NCI-H69 (cell line): Measurements from ENCODE around the gene INPP4A.
"Not testable (repeated sequence)": the region's sequence is repeated elsewhere in the genome, so short reads cannot be mapped to it uniquely, and the experiment has no call there.

ENCODE experiments used
- DNase-seq: peaks from one replicate; lab custom pipeline; 2025; lab: John Stamatoyannopoulos, UW

INPP4A gene

GRCh38 chr2:98586551-98587140 is 142.0 kb downstream of the INPP4A start:
- DNase-seq = no peak

- DNase-seq = peak; percentile 11
Measured at GRCh38 chr2:98588880-98589431, 144.3 kb downstream of the INPP4A start.

GRCh38 chr2:98589489-98589888 is 144.8 kb downstream of the INPP4A start:
- DNase-seq = no peak

- no peak for DNase-seq
Measured at GRCh38 chr2:98592565-98592964, 147.9 kb downstream of the INPP4A start.

GRCh38 chr2:98594665-98595064 is 150.0 kb downstream of the INPP4A start:
- not testable (repeated sequence) for DNase-seq

GRCh38 chr2:98598781-98599428 is 154.2 kb downstream of the INPP4A start:
- DNase-seq = no peak

- peak; percentile 43 for DNase-seq
Measured at GRCh38 chr2:98601532-98602132, 157.0 kb downstream of the INPP4A start.

- DNase-seq = peak; percentile 38
Measured at GRCh38 chr2:98604547-98604946, 159.9 kb downstream of the INPP4A start.

- no peak for DNase-seq
Measured at GRCh38 chr2:98605076-98605475, 160.4 kb downstream of the INPP4A start.

- DNase-seq = no peak
Measured at GRCh38 chr2:98606431-98606830, 161.8 kb downstream of the INPP4A start.

- DNase-seq = no peak
Measured at GRCh38 chr2:98607104-98607503, 162.4 kb downstream of the INPP4A start.

GRCh38 chr2:98607741-98608115 is 163.1 kb downstream of the INPP4A start:
- no peak for DNase-seq

GRCh38 chr2:98608116-98608961 is 163.7 kb downstream of the INPP4A start, which contains the start of the genes COA5 and UNC50:
COA5 (minus strand) TSS chr2:98608512; CDS start chr2:98608405, 107 bp downstream.
UNC50 (plus strand) TSS chr2:98608589; CDS start chr2:98609760, 1,171 bp downstream.
- DNase-seq = peak; percentile 91

GRCh38 chr2:98608962-98609604 is 164.4 kb downstream of the INPP4A start:
- DNase-seq = peak; percentile 9

GRCh38 chr2:98614024-98614739 is 169.5 kb downstream of the INPP4A start:
- DNase-seq = no peak

- no peak for DNase-seq
Measured at GRCh38 chr2:98615481-98615880, 170.8 kb downstream of the INPP4A start.

- no peak for DNase-seq
Measured at GRCh38 chr2:98617149-98617548, 172.5 kb downstream of the INPP4A start.

GRCh38 chr2:98623657-98624056 is 179.0 kb downstream of the INPP4A start:
- peak; percentile 11 for DNase-seq

- no peak for DNase-seq
Measured at GRCh38 chr2:98632351-98632750, 187.7 kb downstream of the INPP4A start.

GRCh38 chr2:98634406-98635092 is 189.9 kb downstream of the INPP4A start:
- DNase-seq = peak; percentile 12
